Cardiac muscle cell (in vitro differentiated cells and primary cell): ENCODE measurements around the gene ASCL4. TPM values are rescaled to one million over a fixed set of nuclear protein-coding genes. Genes with fewer than 3 reads are reported as not detected.

ENCODE experiments used
- DNase-seq, 2 donors: peaks; one replicate each; pipeline versions ENCODE4 v3.0.0 to v3.0.0-alpha.2; 2010 to 2017; ENCODE audit warnings: low read depth in 1 of 2, low spot score in 1 of 2
- H3K27ac ChIP-seq: fragments of 200-600 bp; sonication (generic); 2 replicates; pipeline ENCODE4 v1.5.1; 2016
- H3K27me3 ChIP-seq: fragments of 200-600 bp; sonication (generic); 2 replicates; pipeline ENCODE4 v1.6.0; 2016; ENCODE audit warnings: control low read depth
- H3K36me3 ChIP-seq: fragments of 200-600 bp; sonication (generic); 2 replicates; pipeline ENCODE4 v1.5.1; 2016; ENCODE audit warnings: control low read depth
- H3K4me1 ChIP-seq: fragments of 200-600 bp; sonication (generic); 2 replicates; pipeline ENCODE4 v1.8.1; 2017; ENCODE audit warnings: low read depth, mild to moderate bottlenecking, mixed run types
- H3K4me3 ChIP-seq: fragments of 200-600 bp; sonication (generic); 2 replicates; pipeline ENCODE4 v1.5.1; 2016; ENCODE audit warnings: mild to moderate bottlenecking
- H3K9me3 ChIP-seq: fragments of 200-600 bp; sonication (generic); 2 replicates; pipeline ENCODE4 v1.5.1; 2017; ENCODE audit warnings: low read depth, mild to moderate bottlenecking, control low read depth
- polyA plus RNA-seq: library from polyadenylated mRNA; unstranded; fragments of >200 nt; fragmentation: Nextera tagmentation; extraction: Ambion mirVana; gene quantifications from 2 replicates; pipeline ENCODE4 v1.2.1, GENCODE V29; 2016
- total RNA-seq: library from RNA; depleted of rRNA; stranded (reverse); fragments of >200 nt; gene quantifications from 2 replicates; pipeline ENCODE4 v1.2.3, GENCODE V29; 2016
- TF ChIP-seq, protein P1 (sequence below): IDR thresholded peaks from 2 replicates; pipeline ENCODE4 v1.5.1; 2012; ENCODE audit warnings: low read depth, mild to moderate bottlenecking, low read length

ASCL4 gene
- total and polyA plus RNA-seq, 2 experiments from 2014 or later, result not detected

DNA sequence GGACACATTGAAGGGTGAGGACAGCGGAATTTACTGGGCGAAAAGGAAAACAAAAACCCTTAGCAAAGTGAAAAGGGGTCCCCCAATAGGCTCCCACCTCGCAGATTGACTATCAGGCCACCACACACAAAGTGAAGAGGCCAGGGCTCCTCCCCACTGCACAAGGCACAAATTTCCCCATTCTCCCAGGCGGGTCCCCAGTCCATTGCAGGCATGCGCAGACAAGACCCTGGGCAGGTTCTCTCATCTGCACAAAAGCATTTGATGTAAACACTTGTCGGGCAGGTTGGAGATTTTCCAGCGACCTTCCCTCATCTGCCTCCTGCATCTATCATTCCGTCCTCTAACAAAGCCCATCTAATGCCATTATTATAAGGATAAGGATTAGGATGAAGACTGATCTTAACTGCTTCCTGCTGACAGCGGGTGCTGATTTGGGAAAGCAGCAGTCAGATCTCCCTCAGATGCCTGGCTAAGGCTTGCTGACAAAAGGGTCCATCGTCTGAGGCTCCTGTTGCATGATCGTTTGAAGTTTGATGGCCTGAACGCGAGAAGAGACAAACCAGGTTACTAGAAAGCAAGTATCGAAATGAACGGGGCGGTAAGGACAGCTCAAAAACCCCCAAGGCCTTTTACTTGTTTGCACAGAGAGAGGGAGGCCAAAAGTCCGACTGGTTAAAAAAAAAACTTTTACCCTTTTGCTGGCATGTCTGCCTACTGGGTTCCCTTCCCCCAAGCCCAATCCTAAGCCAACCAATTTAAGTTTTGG is 14.4 kb downstream of the ASCL4 start:
- Histone ChIP-seq H3K27ac (no peak overlapping the region), H3K4me3 (no peak overlapping the region), H3K4me1 (no peaks in the 10 kb centered on the region), H3K9me3 (no peaks in the 10 kb centered on the region), H3K36me3 (no peaks in the 10 kb centered on the region), H3K27me3 (peaks cover 2% of the 10 kb centered on the region)
- DNase-seq, result no peak
- TF ChIP-seq, protein P1, sequence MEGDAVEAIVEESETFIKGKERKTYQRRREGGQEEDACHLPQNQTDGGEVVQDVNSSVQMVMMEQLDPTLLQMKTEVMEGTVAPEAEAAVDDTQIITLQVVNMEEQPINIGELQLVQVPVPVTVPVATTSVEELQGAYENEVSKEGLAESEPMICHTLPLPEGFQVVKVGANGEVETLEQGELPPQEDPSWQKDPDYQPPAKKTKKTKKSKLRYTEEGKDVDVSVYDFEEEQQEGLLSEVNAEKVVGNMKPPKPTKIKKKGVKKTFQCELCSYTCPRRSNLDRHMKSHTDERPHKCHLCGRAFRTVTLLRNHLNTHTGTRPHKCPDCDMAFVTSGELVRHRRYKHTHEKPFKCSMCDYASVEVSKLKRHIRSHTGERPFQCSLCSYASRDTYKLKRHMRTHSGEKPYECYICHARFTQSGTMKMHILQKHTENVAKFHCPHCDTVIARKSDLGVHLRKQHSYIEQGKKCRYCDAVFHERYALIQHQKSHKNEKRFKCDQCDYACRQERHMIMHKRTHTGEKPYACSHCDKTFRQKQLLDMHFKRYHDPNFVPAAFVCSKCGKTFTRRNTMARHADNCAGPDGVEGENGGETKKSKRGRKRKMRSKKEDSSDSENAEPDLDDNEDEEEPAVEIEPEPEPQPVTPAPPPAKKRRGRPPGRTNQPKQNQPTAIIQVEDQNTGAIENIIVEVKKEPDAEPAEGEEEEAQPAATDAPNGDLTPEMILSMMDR, result no peak

DNA sequence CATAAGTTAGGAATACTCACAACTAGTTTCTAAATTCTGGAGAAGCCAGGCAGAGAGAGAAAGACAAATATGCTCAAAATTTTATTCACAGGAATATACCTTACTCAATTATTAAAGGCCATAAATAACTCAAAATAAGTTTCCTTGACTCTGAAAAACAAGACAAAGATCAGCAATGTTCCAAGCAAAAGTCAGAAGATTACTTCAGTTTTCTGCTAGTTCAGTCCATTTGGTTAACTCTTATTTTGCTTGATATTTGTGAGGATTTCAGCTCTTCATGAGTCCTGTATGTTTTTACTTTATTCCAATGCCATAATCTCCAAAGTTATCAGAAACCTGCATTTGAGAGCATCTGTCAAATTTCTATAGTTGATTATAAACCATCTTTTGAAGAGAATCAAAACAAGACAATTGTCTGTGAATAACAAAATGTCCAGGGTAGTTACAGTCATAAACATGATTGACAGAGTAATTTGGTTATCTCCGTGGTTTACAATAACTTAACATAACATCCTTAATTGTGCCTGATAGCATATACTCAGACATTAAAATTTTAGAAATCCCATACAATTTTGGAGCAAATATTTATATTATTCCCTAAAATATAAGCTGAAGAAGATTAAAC is 17.1 kb downstream of the ASCL4 start:
- peaks cover 8% of the 10 kb centered on the region for H3K27me3 ChIP-seq
- no peaks in the 10 kb centered on the region for H3K4me1 ChIP-seq
- H3K4me3 ChIP-seq, result no peak overlapping the region
- no peaks in the 10 kb centered on the region for H3K36me3 ChIP-seq
- DNase-seq, result no peak
- no peaks in the 10 kb centered on the region for H3K9me3 ChIP-seq
- TF ChIP-seq, protein P1, result no peak
- H3K27ac ChIP-seq, result no peak overlapping the region

DNA sequence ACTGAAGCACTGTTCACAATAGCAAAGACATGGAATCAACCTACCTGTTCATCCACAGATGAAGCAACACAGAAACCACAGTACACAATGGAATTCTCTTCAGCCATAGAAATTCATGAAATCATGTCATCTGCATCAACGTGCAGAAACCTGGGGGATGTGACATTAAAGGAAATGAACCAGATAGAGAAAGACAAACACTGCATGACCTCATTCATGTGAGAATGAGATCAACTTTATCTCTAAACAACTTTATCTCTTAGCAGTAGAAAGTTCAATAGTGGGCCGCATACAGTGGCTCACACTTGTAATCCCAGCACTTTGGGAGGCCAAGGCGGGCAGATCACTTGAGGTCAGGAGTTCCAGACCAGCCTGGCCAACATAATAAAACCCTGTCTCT is 19.9 kb downstream of the ASCL4 start:
- no peak overlapping the region for H3K27ac ChIP-seq
- no peaks in the 10 kb centered on the region for H3K4me1 ChIP-seq
- H3K27me3 ChIP-seq, result peaks cover 10% of the 10 kb centered on the region
- TF ChIP-seq, protein P1, result no peak
- no peaks in the 10 kb centered on the region for H3K36me3 ChIP-seq
- no peaks in the 10 kb centered on the region for H3K9me3 ChIP-seq
- DNase-seq, result no peak
- H3K4me3 ChIP-seq, result no peak overlapping the region

DNA sequence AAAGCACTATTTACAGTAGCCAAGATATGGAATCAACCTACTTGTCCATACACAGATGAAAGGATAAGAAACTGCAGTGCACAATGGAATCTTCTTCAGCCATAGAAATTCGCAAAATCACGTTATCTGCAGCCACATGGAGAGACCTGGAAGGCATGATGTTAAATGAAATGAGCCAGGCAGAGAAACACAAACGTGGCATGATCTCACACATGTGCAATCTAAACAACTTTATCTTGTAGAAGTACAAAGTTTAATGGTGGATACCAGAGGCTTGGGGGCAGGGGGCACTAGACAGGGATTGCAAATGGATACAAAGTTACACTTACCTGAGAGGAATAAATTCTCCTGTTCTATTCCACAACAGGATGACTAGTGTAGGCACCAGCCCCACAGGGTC is 24.1 kb downstream of the ASCL4 start:
- Histone ChIP-seq H3K4me3 (no peak overlapping the region), H3K9me3 (no peaks in the 10 kb centered on the region), H3K36me3 (no peaks in the 10 kb centered on the region), H3K27me3 (peaks cover 12% of the 10 kb centered on the region), H3K27ac (no peak overlapping the region), H3K4me1 (no peaks in the 10 kb centered on the region)
- DNase-seq, result no peak
- TF ChIP-seq, protein P1, result no peak

DNA sequence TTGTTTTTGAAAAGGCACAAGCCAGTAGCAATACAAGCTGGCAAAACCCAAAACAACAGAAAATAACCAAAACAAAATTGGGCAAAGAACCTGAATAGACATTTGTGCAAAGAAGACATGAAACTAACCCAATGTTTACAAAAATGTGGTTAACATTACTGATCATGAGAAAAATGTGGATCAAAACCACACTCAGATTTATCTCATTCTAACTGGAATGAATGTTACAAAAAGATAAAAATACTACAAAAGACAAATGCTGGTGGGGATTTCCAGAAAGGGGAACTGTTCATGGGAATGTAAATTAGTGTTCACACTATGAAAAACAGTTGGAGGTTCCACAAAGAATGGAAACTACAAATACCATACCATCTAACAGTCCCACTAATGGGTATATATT is 26.6 kb downstream of the ASCL4 start:
- Histone ChIP-seq H3K27ac (no peak overlapping the region), H3K36me3 (no peaks in the 10 kb centered on the region)
- peak in 1 of 2 donors; percentile 12 for DNase-seq

More for the DNA sequence above, 26.6 kb downstream of the ASCL4 start:
- TF ChIP-seq, protein P1, result no peak
- H3K4me3 ChIP-seq, result no peak overlapping the region
- no peaks in the 10 kb centered on the region for H3K4me1 ChIP-seq
- peaks cover 5% of the 10 kb centered on the region for H3K27me3 ChIP-seq
- no peaks in the 10 kb centered on the region for H3K9me3 ChIP-seq
